ENCODE data around the gene NSRP1. TPM values are rescaled to one million over a fixed set of nuclear protein-coding genes. Genes with fewer than 3 reads are reported as not detected.

NSRP1 gene
- total and polyA plus RNA-seq, 7 donors = 13.6 to 32.7 (median 19.4) TPM

- no peak for TF ChIP-seq CTCF (IDR thresholded peaks at IDR 0.05)
- no peak overlapping the region for H3K27ac ChIP-seq
- ATAC-seq (no peak), DNase-seq (no peak)
- WGBS, 3 donors = 86 to 92% (median 90%) methylated on average over 3 of the region's 3 CpGs
- H3K36me3 ChIP-seq (ENCODE audit: insufficient read depth in 1 of 2, low read depth in 1 of 2) = peaks cover 3 to 22% of the 10 kb centered on the region in 2 donors
- no peaks in the 10 kb centered on the region for H3K27me3 ChIP-seq (ENCODE audit: insufficient read depth in 3 of 3, low read length in 2 of 3)
- H3K4me3 ChIP-seq = no peak overlapping the region
- H3K4me1 ChIP-seq = no peaks in the 10 kb centered on the region
- H3K9me3 ChIP-seq = peaks cover 13% of the 10 kb centered on the region
- intact Hi-C loops (cut with DNase I) = no loop called here
These were observed 44.0 kb downstream of the NSRP1 start for GRCh38 chr17:30160419-30161172.

- Histone ChIP-seq H3K27ac (no peak overlapping the region), H3K27me3 (ENCODE audit: insufficient read depth in 3 of 3, low read length in 2 of 3) (no peaks in the 10 kb centered on the region), H3K36me3 (ENCODE audit: insufficient read depth in 1 of 2, low read depth in 1 of 2) (peaks cover 2 to 24% of the 10 kb centered on the region in 2 donors), H3K4me1 (no peaks in the 10 kb centered on the region), H3K4me3 (no peak overlapping the region), H3K9me3 (peaks cover 13% of the 10 kb centered on the region)
- intact Hi-C loops (cut with DNase I) = no loop called here
- TF ChIP-seq CTCF (IDR thresholded peaks at IDR 0.05) = no peak
- ATAC-seq (no peak), DNase-seq (no peak)
These were observed 45.0 kb downstream of the NSRP1 start for GRCh38 chr17:30161601-30162000.

- Histone ChIP-seq H3K27ac (no peak overlapping the region), H3K27me3 (ENCODE audit: insufficient read depth in 3 of 3, low read length in 2 of 3) (no peaks in the 10 kb centered on the region), H3K4me1 (no peaks in the 10 kb centered on the region), H3K4me3 (no peak overlapping the region), H3K9me3 (peaks cover under 1% of the 10 kb centered on the region), H3K36me3 (ENCODE audit: insufficient read depth in 1 of 2, low read depth in 1 of 2) (peaks cover 0 to 26% of the 10 kb centered on the region in 2 donors)
- no peak for ATAC-seq
- intact Hi-C loops (cut with DNase I) = no loop called here
- no peak for DNase-seq
- TF ChIP-seq CTCF (IDR thresholded peaks at IDR 0.05) = no peak
- WGBS, 3 donors = 96 to 99% (median 98%) methylated on average over 4 of the region's 4 CpGs
These were observed 47.9 kb downstream of the NSRP1 start for GRCh38 chr17:30164531-30164930.

- H3K4me1 ChIP-seq = no peaks in the 10 kb centered on the region
- H3K9me3 ChIP-seq = no peaks in the 10 kb centered on the region
- H3K27ac ChIP-seq = no peak overlapping the region
- WGBS, 3 donors = 77 to 84% (median 84%) methylated on average over 3 of the region's 3 CpGs
- H3K36me3 ChIP-seq (ENCODE audit: insufficient read depth in 1 of 2, low read depth in 1 of 2) = peaks cover 0 to 26% of the 10 kb centered on the region in 2 donors
- no peak for DNase-seq
- intact Hi-C loops (cut with DNase I) = no loop called here
- H3K4me3 ChIP-seq = no peak overlapping the region
- H3K27me3 ChIP-seq (ENCODE audit: insufficient read depth in 3 of 3, low read length in 2 of 3) = no peaks in the 10 kb centered on the region
- no peak for ATAC-seq
- TF ChIP-seq CTCF (IDR thresholded peaks at IDR 0.05) = no peak
These were observed 48.5 kb downstream of the NSRP1 start for GRCh38 chr17:30165147-30165546.

GRCh38 chr17:30165960-30166359 lies 49.3 kb downstream of the NSRP1 start:
- TF ChIP-seq CTCF (IDR thresholded peaks at IDR 0.05) = no peak
- Histone ChIP-seq H3K36me3 (ENCODE audit: insufficient read depth in 1 of 2, low read depth in 1 of 2) (peaks cover 0 to 26% of the 10 kb centered on the region in 2 donors), H3K9me3 (no peaks in the 10 kb centered on the region), H3K4me1 (no peaks in the 10 kb centered on the region), H3K27me3 (ENCODE audit: insufficient read depth in 3 of 3, low read length in 2 of 3) (no peaks in the 10 kb centered on the region), H3K4me3 (no peak overlapping the region), H3K27ac (no peak overlapping the region)
- 72 to 77% (median 75%) methylated on average over 1 of the region's 1 CpG for WGBS, 3 donors
- intact Hi-C loops (cut with DNase I) = no loop called here
- no peak for DNase-seq
- ATAC-seq = no peak
